Astrocyte (in vitro differentiated cells and primary cell): ENCODE results near the gene WDR4. TPM values are rescaled to one million over a fixed set of nuclear protein-coding genes. Genes with fewer than 3 reads are reported as not detected.

Experiments
- DNase-seq: peaks from one replicate; pipeline ENCODE4 v3.0.0-alpha.2; 2010; ENCODE audit warnings: low read depth
- FAIRE-seq: peaks from 2 replicates; lab custom pipeline; 2011; peaks lifted over from hg19 to GRCh38; lab: Jason Lieb, UNC
- H2AFZ ChIP-seq: 2 replicates; pipeline ENCODE4 v1.6.0; 2012; ENCODE audit warnings: low read depth, low read length, inconsistent platforms
- H3K27ac ChIP-seq: 2 replicates; pipeline ENCODE4 v1.5.1; 2011; ENCODE audit warnings: low read depth, low read length, inconsistent platforms
- H3K27me3 ChIP-seq: 2 replicates; pipeline ENCODE4 v1.6.0; 2011; ENCODE audit warnings: low read length, inconsistent platforms; ENCODE audit not compliant: insufficient read depth
- H3K36me3 ChIP-seq: 2 replicates; pipeline ENCODE4 v1.5.1; 2011; ENCODE audit warnings: low read length, inconsistent platforms; ENCODE audit not compliant: insufficient read depth
- H3K4me1 ChIP-seq: 2 replicates; pipeline ENCODE4 v1.5.1; 2011; ENCODE audit warnings: low read length, inconsistent platforms; ENCODE audit not compliant: insufficient read depth
- H3K4me2 ChIP-seq: 2 replicates; pipeline ENCODE4 v1.6.0; 2012; ENCODE audit warnings: low read length, inconsistent platforms
- H3K4me3 ChIP-seq: 2 replicates; pipeline ENCODE4 v1.5.1; 2011; ENCODE audit warnings: low read depth, mild to moderate bottlenecking, low read length, inconsistent platforms; ENCODE audit not compliant: insufficient read depth
- H3K79me2 ChIP-seq: 2 replicates; pipeline ENCODE4 v1.6.0; 2012; ENCODE audit warnings: mild to moderate bottlenecking, low read length, inconsistent platforms; ENCODE audit not compliant: insufficient read depth
- H3K9ac ChIP-seq: 2 replicates; pipeline ENCODE4 v1.6.0; 2012; ENCODE audit warnings: mild to moderate bottlenecking, low read length, inconsistent platforms
- H3K9me3 ChIP-seq: 2 replicates; pipeline ENCODE4 v1.5.1; 2012; ENCODE audit warnings: low read depth, mild to moderate bottlenecking, low read length, inconsistent platforms; ENCODE audit not compliant: insufficient read depth
- H4K20me1 ChIP-seq: 2 replicates; pipeline ENCODE4 v1.6.0; 2012; ENCODE audit warnings: low read length, inconsistent platforms; ENCODE audit not compliant: insufficient read depth
- H3K27ac Mint-ChIP-seq: one replicate; pipeline ENCODE4 v1.8.0; 2021; ENCODE audit warnings: mild to moderate bottlenecking, mixed read lengths; ENCODE audit not compliant: unreplicated experiment
- H3K27me3 Mint-ChIP-seq: one replicate; pipeline ENCODE4 v1.8.0; 2021; ENCODE audit warnings: low read depth, mixed read lengths; ENCODE audit not compliant: unreplicated experiment
- H3K36me3 Mint-ChIP-seq: one replicate; pipeline ENCODE4 v1.8.0; 2021; ENCODE audit warnings: low read depth, mixed read lengths; ENCODE audit not compliant: unreplicated experiment
- H3K4me1 Mint-ChIP-seq: one replicate; pipeline ENCODE4 v1.8.0; 2021; ENCODE audit warnings: low read depth, mixed read lengths; ENCODE audit not compliant: unreplicated experiment
- H3K4me3 Mint-ChIP-seq: one replicate; pipeline ENCODE4 v1.8.0; 2021; ENCODE audit warnings: mild to moderate bottlenecking, moderate library complexity, mixed read lengths; ENCODE audit not compliant: unreplicated experiment
- H3K9me3 Mint-ChIP-seq: one replicate; pipeline ENCODE4 v1.8.0; 2021; ENCODE audit warnings: mild to moderate bottlenecking, mixed read lengths; ENCODE audit not compliant: unreplicated experiment
- EZH2 ChIP-seq: IDR thresholded peaks from 2 replicates; pipeline ENCODE4 v1.6.1; 2012; ENCODE audit warnings: mild to moderate bottlenecking, low read length, inconsistent platforms; ENCODE audit not compliant: insufficient read depth
- total RNA-seq: library from RNA; stranded (reverse); gene quantifications from 2 replicates; pipeline ENCODE4 v1.2.1, GENCODE V29; 2021
- TF ChIP-seq, protein P1 (sequence below): IDR thresholded peaks from 2 replicates; pipeline ENCODE4 v1.5.1; 2011; ENCODE audit warnings: low read depth, mild to moderate bottlenecking, inconsistent platforms, low read length, moderate library complexity; ENCODE audit not compliant: insufficient read depth

Gene WDR4
- total RNA-seq, 1 donor from 2014 or later = 20.5 TPM

- Histone ChIP-seq H4K20me1 (peaks cover 55% of the 10 kb centered on the region), H2AFZ (no peak overlapping the region), H3K4me1 (no peaks in the 10 kb centered on the region), H3K4me2 (no peak overlapping the region), H3K27ac (no peak overlapping the region), H3K79me2 (no peaks in the 10 kb centered on the region), H3K4me3 (no peak overlapping the region), H3K27me3 (no peaks in the 10 kb centered on the region), H3K9ac (no peak overlapping the region), H3K9me3 (no peaks in the 10 kb centered on the region), H3K36me3 (peaks cover 12% of the 10 kb centered on the region)
- Mint-ChIP-seq H3K9me3 (no peaks in the 10 kb centered on the region), H3K4me1 (peaks cover 3% of the 10 kb centered on the region), H3K36me3 (peaks cover 7% of the 10 kb centered on the region), H3K27me3 (no peaks in the 10 kb centered on the region), H3K27ac (no peak overlapping the region), H3K4me3 (no peak overlapping the region)
- no peak for FAIRE-seq
- no peak for DNase-seq
- TF ChIP-seq, protein P1, sequence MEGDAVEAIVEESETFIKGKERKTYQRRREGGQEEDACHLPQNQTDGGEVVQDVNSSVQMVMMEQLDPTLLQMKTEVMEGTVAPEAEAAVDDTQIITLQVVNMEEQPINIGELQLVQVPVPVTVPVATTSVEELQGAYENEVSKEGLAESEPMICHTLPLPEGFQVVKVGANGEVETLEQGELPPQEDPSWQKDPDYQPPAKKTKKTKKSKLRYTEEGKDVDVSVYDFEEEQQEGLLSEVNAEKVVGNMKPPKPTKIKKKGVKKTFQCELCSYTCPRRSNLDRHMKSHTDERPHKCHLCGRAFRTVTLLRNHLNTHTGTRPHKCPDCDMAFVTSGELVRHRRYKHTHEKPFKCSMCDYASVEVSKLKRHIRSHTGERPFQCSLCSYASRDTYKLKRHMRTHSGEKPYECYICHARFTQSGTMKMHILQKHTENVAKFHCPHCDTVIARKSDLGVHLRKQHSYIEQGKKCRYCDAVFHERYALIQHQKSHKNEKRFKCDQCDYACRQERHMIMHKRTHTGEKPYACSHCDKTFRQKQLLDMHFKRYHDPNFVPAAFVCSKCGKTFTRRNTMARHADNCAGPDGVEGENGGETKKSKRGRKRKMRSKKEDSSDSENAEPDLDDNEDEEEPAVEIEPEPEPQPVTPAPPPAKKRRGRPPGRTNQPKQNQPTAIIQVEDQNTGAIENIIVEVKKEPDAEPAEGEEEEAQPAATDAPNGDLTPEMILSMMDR = no peak
- TF ChIP-seq EZH2 = no peak
Observed at GRCh38 chr21:42836767-42837301, 42.5 kb downstream of the WDR4 start.

GRCh38 chr21:42836402-42836666 lies 43.0 kb downstream of the WDR4 start:
- no peak overlapping the region for H3K27ac Mint-ChIP-seq
- FAIRE-seq (no peak), DNase-seq (no peak)

More at GRCh38 chr21:42836402-42836666, 43.0 kb downstream of the WDR4 start:
- peaks cover 12% of the 10 kb centered on the region for H3K36me3 ChIP-seq
- H3K27me3 Mint-ChIP-seq = no peaks in the 10 kb centered on the region
- no peak overlapping the region for H3K9ac ChIP-seq
- peaks cover 7% of the 10 kb centered on the region for H3K36me3 Mint-ChIP-seq
- peaks cover 3% of the 10 kb centered on the region for H3K4me1 Mint-ChIP-seq
- H4K20me1 ChIP-seq = peaks cover 51% of the 10 kb centered on the region
- no peak overlapping the region for H3K27ac ChIP-seq
- no peak overlapping the region for H3K4me3 ChIP-seq
- H3K9me3 Mint-ChIP-seq = no peaks in the 10 kb centered on the region
- H3K27me3 ChIP-seq = no peaks in the 10 kb centered on the region
- H3K4me1 ChIP-seq = no peaks in the 10 kb centered on the region
- H3K79me2 ChIP-seq = no peaks in the 10 kb centered on the region
- no peak for TF ChIP-seq EZH2
- TF ChIP-seq, protein P1 = no peak
- no peak overlapping the region for H3K4me3 Mint-ChIP-seq
- no peak overlapping the region for H2AFZ ChIP-seq
- no peak overlapping the region for H3K4me2 ChIP-seq
- no peaks in the 10 kb centered on the region for H3K9me3 ChIP-seq
